Measurements from ENCODE around the gene MLIP. TPM values are rescaled to one million over a fixed set of nuclear protein-coding genes. Genes with fewer than 3 reads are reported as not detected.

Gene MLIP
- total and polyA plus RNA-seq, 4 donors: 2.0 to 6.0 (median 3.2) TPM

DNA sequence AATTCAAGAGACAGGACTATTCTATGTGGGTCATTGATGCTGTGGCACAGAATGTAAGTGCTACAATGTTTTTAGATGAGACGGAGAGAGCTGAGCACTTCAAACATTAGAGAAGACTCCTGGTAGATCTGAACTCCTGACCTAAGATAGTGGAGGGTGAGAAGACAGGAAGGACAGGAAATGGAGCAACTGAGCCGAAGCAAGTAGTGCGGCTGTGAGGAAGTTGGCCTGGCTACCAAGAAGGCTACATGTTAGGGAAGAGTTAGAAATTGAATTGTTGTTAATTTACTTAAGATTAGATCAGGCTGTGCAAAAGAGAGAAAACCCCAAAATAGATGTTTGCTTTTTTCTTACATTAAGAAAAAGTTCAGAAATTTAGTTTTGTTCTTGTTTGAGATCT, 14.4 kb upstream of the MLIP start:
- Histone ChIP-seq H3K9ac (ENCODE audit: low read depth in 1 of 2, low read length in 2 of 2) (no peak overlapping the region), H3K4me1 (ENCODE audit: control insufficient read depth in 4 of 4, insufficient read depth in 4 of 4, low read length in 3 of 4) (no peaks in the 10 kb centered on the region), H3K27ac (ENCODE audit: low read depth in 1 of 2, low read length in 2 of 2) (no peak overlapping the region), H3K9me3 (ENCODE audit: control insufficient read depth in 4 of 4, low read length in 3 of 4) (no peaks in the 10 kb centered on the region), H3K4me3 (ENCODE audit: low read depth in 1 of 3, low read length in 3 of 3) (no peak overlapping the region), H3K27me3 (ENCODE audit: control insufficient read depth in 4 of 4, insufficient read depth in 4 of 4, low read length in 3 of 4) (no peaks in the 10 kb centered on the region), H3K36me3 (ENCODE audit: control insufficient read depth in 4 of 4, insufficient read depth in 3 of 4, low read depth in 1 of 4, low read length in 3 of 4) (no peaks in the 10 kb centered on the region)
- no peak for DNase-seq (ENCODE audit: low spot score)
- 80% methylated on average over 3 of the region's 3 CpGs for WGBS
- TF ChIP-seq SP1 (IDR thresholded peaks at IDR 0.05) (no peak), HNF4G (IDR thresholded peaks at IDR 0.05) (no peak), EGR1 (IDR thresholded peaks at IDR 0.05; ENCODE audit: low read depth in 2 of 2) (no peak), ATF3 (IDR thresholded peaks at IDR 0.05) (no peak), FOXA1 (IDR thresholded peaks at IDR 0.05) (no peak), RAD21 (IDR thresholded peaks at IDR 0.05) (no peak), NR2F2 (IDR thresholded peaks at IDR 0.05) (no peak), RXRA (IDR thresholded peaks at IDR 0.05) (no peak), YY1 (IDR thresholded peaks at IDR 0.05) (no peak), GABPA (IDR thresholded peaks at IDR 0.05 in 1 of 2, conservative IDR thresholded peaks at IDR 0.05 in 1 of 2) (no peak), JUND (IDR thresholded peaks at IDR 0.05) (no peak), HNF4A (conservative IDR thresholded peaks at IDR 0.05) (no peak), CTCF (IDR thresholded peaks at IDR 0.05; ENCODE audit: low read depth, low read length, missing input control) (no peak), FOXA2 (IDR thresholded peaks at IDR 0.05) (no peak), TAF1 (conservative IDR thresholded peaks at IDR 0.05) (no peak)
- TF ChIP-seq, protein P1, sequence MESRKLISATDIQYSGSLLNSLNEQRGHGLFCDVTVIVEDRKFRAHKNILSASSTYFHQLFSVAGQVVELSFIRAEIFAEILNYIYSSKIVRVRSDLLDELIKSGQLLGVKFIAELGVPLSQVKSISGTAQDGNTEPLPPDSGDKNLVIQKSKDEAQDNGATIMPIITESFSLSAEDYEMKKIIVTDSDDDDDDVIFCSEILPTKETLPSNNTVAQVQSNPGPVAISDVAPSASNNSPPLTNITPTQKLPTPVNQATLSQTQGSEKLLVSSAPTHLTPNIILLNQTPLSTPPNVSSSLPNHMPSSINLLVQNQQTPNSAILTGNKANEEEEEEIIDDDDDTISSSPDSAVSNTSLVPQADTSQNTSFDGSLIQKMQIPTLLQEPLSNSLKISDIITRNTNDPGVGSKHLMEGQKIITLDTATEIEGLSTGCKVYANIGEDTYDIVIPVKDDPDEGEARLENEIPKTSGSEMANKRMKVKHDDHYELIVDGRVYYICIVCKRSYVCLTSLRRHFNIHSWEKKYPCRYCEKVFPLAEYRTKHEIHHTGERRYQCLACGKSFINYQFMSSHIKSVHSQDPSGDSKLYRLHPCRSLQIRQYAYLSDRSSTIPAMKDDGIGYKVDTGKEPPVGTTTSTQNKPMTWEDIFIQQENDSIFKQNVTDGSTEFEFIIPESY (IDR thresholded peaks at IDR 0.05): no peak
- TF ChIP-seq, protein P2, sequence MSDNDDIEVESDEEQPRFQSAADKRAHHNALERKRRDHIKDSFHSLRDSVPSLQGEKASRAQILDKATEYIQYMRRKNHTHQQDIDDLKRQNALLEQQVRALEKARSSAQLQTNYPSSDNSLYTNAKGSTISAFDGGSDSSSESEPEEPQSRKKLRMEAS (IDR thresholded peaks at IDR 0.05): no peak
- TF ChIP-seq, protein P3, sequence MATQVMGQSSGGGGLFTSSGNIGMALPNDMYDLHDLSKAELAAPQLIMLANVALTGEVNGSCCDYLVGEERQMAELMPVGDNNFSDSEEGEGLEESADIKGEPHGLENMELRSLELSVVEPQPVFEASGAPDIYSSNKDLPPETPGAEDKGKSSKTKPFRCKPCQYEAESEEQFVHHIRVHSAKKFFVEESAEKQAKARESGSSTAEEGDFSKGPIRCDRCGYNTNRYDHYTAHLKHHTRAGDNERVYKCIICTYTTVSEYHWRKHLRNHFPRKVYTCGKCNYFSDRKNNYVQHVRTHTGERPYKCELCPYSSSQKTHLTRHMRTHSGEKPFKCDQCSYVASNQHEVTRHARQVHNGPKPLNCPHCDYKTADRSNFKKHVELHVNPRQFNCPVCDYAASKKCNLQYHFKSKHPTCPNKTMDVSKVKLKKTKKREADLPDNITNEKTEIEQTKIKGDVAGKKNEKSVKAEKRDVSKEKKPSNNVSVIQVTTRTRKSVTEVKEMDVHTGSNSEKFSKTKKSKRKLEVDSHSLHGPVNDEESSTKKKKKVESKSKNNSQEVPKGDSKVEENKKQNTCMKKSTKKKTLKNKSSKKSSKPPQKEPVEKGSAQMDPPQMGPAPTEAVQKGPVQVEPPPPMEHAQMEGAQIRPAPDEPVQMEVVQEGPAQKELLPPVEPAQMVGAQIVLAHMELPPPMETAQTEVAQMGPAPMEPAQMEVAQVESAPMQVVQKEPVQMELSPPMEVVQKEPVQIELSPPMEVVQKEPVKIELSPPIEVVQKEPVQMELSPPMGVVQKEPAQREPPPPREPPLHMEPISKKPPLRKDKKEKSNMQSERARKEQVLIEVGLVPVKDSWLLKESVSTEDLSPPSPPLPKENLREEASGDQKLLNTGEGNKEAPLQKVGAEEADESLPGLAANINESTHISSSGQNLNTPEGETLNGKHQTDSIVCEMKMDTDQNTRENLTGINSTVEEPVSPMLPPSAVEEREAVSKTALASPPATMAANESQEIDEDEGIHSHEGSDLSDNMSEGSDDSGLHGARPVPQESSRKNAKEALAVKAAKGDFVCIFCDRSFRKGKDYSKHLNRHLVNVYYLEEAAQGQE (IDR thresholded peaks at IDR 0.05): no peak
